ENCODE measurements around the gene PGLYRP4.

The PGLYRP4 gene

GRCh38 chr1:153343811-153344717 is 4.6 kb downstream of the PGLYRP4 start:
- H3K27me3 ChIP-seq (replicated peaks; ENCODE audit: control insufficient read depth, insufficient read depth, low read length): peaks cover 73% of the 10 kb centered on the region
- no peaks in the 10 kb centered on the region for H3K9me3 ChIP-seq (ENCODE audit: control insufficient read depth, low read length)
- no peaks in the 10 kb centered on the region for H3K36me3 ChIP-seq (ENCODE audit: control insufficient read depth, insufficient read depth, low read length, severe bottlenecking)
- no peak for DNase-seq (ENCODE audit: low read depth)
- no peak overlapping the region for H3K4me3 ChIP-seq (ENCODE audit: low read length)
- no peaks in the 10 kb centered on the region for H3K4me1 ChIP-seq (ENCODE audit: control insufficient read depth, insufficient read depth, low read length)
- H3K9ac ChIP-seq (ENCODE audit: low read length): no peak overlapping the region

GRCh38 chr1:153343040-153343681 is 5.5 kb downstream of the PGLYRP4 start:
- no peak overlapping the region for H3K4me3 ChIP-seq (ENCODE audit: low read length)
- H3K36me3 ChIP-seq (ENCODE audit: control insufficient read depth, insufficient read depth, low read length, severe bottlenecking): no peaks in the 10 kb centered on the region
- H3K27me3 ChIP-seq (replicated peaks; ENCODE audit: control insufficient read depth, insufficient read depth, low read length): peaks cover 67% of the 10 kb centered on the region
- H3K9ac ChIP-seq (ENCODE audit: low read length): no peak overlapping the region
- no peaks in the 10 kb centered on the region for H3K4me1 ChIP-seq (ENCODE audit: control insufficient read depth, insufficient read depth, low read length)
- no peaks in the 10 kb centered on the region for H3K9me3 ChIP-seq (ENCODE audit: control insufficient read depth, low read length)
- no peak for DNase-seq (ENCODE audit: low read depth)

DNA sequence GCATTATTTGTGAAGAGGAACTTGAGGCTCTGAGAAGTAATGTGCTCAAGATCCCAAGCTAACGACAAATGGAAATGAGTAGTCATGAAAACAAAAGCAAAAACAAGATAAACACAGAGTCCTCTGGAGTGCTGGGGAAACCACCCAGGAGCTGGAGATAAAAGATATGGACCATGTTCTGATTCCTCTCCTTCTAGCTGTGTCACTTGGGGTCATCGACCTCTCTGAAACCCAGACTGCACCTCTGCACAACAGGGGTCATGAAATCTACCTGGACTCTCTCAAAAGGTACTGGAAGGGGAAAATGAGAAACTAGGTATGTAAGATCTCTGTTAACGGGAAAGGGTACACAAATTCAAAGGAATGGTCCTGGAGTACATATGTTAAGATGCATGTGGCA is 6.5 kb downstream of the PGLYRP4 start:
- no peak overlapping the region for H3K4me3 ChIP-seq (ENCODE audit: low read length)
- DNase-seq (ENCODE audit: low read depth): no peak
- no peaks in the 10 kb centered on the region for H3K9me3 ChIP-seq (ENCODE audit: control insufficient read depth, low read length)
- H3K27me3 ChIP-seq (replicated peaks; ENCODE audit: control insufficient read depth, insufficient read depth, low read length): peaks cover 68% of the 10 kb centered on the region
- no peaks in the 10 kb centered on the region for H3K36me3 ChIP-seq (ENCODE audit: control insufficient read depth, insufficient read depth, low read length, severe bottlenecking)
- no peak overlapping the region for H3K9ac ChIP-seq (ENCODE audit: low read length)
- H3K4me1 ChIP-seq (ENCODE audit: control insufficient read depth, insufficient read depth, low read length): no peaks in the 10 kb centered on the region

GRCh38 chr1:153341431-153341934 is 7.2 kb downstream of the PGLYRP4 start:
- H3K36me3 ChIP-seq (ENCODE audit: control insufficient read depth, insufficient read depth, low read length, severe bottlenecking): no peaks in the 10 kb centered on the region
- H3K4me1 ChIP-seq (ENCODE audit: control insufficient read depth, insufficient read depth, low read length): no peaks in the 10 kb centered on the region
- no peak for DNase-seq (ENCODE audit: low read depth)

GRCh38 chr1:153340356-153340755 is 8.3 kb downstream of the PGLYRP4 start:
- Histone ChIP-seq H3K9ac (ENCODE audit: low read length) (no peak overlapping the region), H3K4me3 (ENCODE audit: low read length) (no peak overlapping the region), H3K27me3 (replicated peaks; ENCODE audit: control insufficient read depth, insufficient read depth, low read length) (peaks cover 53% of the 10 kb centered on the region), H3K9me3 (ENCODE audit: control insufficient read depth, low read length) (no peaks in the 10 kb centered on the region), H3K4me1 (ENCODE audit: control insufficient read depth, insufficient read depth, low read length) (no peaks in the 10 kb centered on the region), H3K36me3 (ENCODE audit: control insufficient read depth, insufficient read depth, low read length, severe bottlenecking) (no peaks in the 10 kb centered on the region)
- no peak for DNase-seq (ENCODE audit: low read depth)

More at GRCh38 chr1:153341431-153341934, 7.2 kb downstream of the PGLYRP4 start:
- H3K27me3 ChIP-seq (replicated peaks; ENCODE audit: control insufficient read depth, insufficient read depth, low read length): peaks cover 63% of the 10 kb centered on the region
- no peak overlapping the region for H3K4me3 ChIP-seq (ENCODE audit: low read length)
- H3K9ac ChIP-seq (ENCODE audit: low read length): no peak overlapping the region
- no peaks in the 10 kb centered on the region for H3K9me3 ChIP-seq (ENCODE audit: control insufficient read depth, low read length)

GRCh38 chr1:153339802-153340201 is 8.8 kb downstream of the PGLYRP4 start:
- H3K9me3 ChIP-seq (ENCODE audit: control insufficient read depth, low read length): no peaks in the 10 kb centered on the region
- DNase-seq (ENCODE audit: low read depth): no peak
- H3K4me1 ChIP-seq (ENCODE audit: control insufficient read depth, insufficient read depth, low read length): no peaks in the 10 kb centered on the region

GRCh38 chr1:153337980-153338853 is 10.4 kb downstream of the PGLYRP4 start:
- Histone ChIP-seq H3K36me3 (ENCODE audit: control insufficient read depth, insufficient read depth, low read length, severe bottlenecking) (no peaks in the 10 kb centered on the region), H3K4me1 (ENCODE audit: control insufficient read depth, insufficient read depth, low read length) (no peaks in the 10 kb centered on the region), H3K27me3 (replicated peaks; ENCODE audit: control insufficient read depth, insufficient read depth, low read length) (peaks cover 39% of the 10 kb centered on the region), H3K9me3 (ENCODE audit: control insufficient read depth, low read length) (no peaks in the 10 kb centered on the region), H3K9ac (ENCODE audit: low read length) (no peak overlapping the region), H3K4me3 (ENCODE audit: low read length) (no peak overlapping the region)
- DNase-seq (ENCODE audit: low read depth): no peak

More at GRCh38 chr1:153339802-153340201, 8.8 kb downstream of the PGLYRP4 start:
- H3K36me3 ChIP-seq (ENCODE audit: control insufficient read depth, insufficient read depth, low read length, severe bottlenecking): no peaks in the 10 kb centered on the region
- peaks cover 53% of the 10 kb centered on the region for H3K27me3 ChIP-seq (replicated peaks; ENCODE audit: control insufficient read depth, insufficient read depth, low read length)
- H3K9ac ChIP-seq (ENCODE audit: low read length): no peak overlapping the region
- no peak overlapping the region for H3K4me3 ChIP-seq (ENCODE audit: low read length)

- H3K9ac ChIP-seq (ENCODE audit: low read length): no peak overlapping the region
- no peaks in the 10 kb centered on the region for H3K36me3 ChIP-seq (ENCODE audit: control insufficient read depth, insufficient read depth, low read length, severe bottlenecking)
- no peaks in the 10 kb centered on the region for H3K4me1 ChIP-seq (ENCODE audit: control insufficient read depth, insufficient read depth, low read length)
- H3K27me3 ChIP-seq (replicated peaks; ENCODE audit: control insufficient read depth, insufficient read depth, low read length): peaks cover 25% of the 10 kb centered on the region
- DNase-seq (ENCODE audit: low read depth): no peak
- peaks cover 3% of the 10 kb centered on the region for H3K9me3 ChIP-seq (ENCODE audit: control insufficient read depth, low read length)
- H3K4me3 ChIP-seq (ENCODE audit: low read length): no peak overlapping the region
These were observed 12.0 kb downstream of the PGLYRP4 start for GRCh38 chr1:153336650-153337049.

- no peaks in the 10 kb centered on the region for H3K36me3 ChIP-seq (ENCODE audit: control insufficient read depth, insufficient read depth, low read length, severe bottlenecking)
- peaks cover 13% of the 10 kb centered on the region for H3K27me3 ChIP-seq (replicated peaks; ENCODE audit: control insufficient read depth, insufficient read depth, low read length)
- H3K9ac ChIP-seq (ENCODE audit: low read length): no peak overlapping the region
- H3K9me3 ChIP-seq (ENCODE audit: control insufficient read depth, low read length): peaks cover 4% of the 10 kb centered on the region
- DNase-seq (ENCODE audit: low read depth): no peak
- no peak overlapping the region for H3K4me3 ChIP-seq (ENCODE audit: low read length)
- no peaks in the 10 kb centered on the region for H3K4me1 ChIP-seq (ENCODE audit: control insufficient read depth, insufficient read depth, low read length)
These were observed 14.7 kb downstream of the PGLYRP4 start for GRCh38 chr1:153333902-153334301.

DNA sequence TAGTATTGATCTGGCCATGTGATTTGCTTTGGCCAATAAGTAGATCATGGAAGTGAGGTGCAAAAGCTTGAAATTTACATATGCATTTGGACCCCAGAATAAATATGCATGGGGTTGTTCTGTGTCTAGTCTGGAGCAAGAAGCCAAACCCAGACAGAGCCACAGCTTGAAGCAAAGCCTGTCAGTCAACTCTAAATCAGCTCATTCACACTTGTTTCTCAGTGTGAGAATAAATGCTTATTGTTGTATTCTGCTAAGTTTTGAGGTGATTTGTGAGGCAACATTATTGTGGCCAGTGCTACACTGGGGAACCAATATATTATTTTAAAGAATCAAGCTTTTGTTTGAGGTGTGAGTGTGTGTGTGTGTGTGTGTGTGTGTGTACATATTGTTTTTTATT is 23.7 kb downstream of the PGLYRP4 start:
- Histone ChIP-seq H3K4me1 (ENCODE audit: control insufficient read depth, insufficient read depth, low read length) (no peaks in the 10 kb centered on the region), H3K9ac (ENCODE audit: low read length) (no peak overlapping the region), H3K27me3 (replicated peaks; ENCODE audit: control insufficient read depth, insufficient read depth, low read length) (no peaks in the 10 kb centered on the region), H3K36me3 (ENCODE audit: control insufficient read depth, insufficient read depth, low read length, severe bottlenecking) (no peaks in the 10 kb centered on the region), H3K9me3 (ENCODE audit: control insufficient read depth, low read length) (peaks cover 40% of the 10 kb centered on the region), H3K4me3 (ENCODE audit: low read length) (no peak overlapping the region)
- no peak for DNase-seq (ENCODE audit: low read depth)

- H3K9ac ChIP-seq (ENCODE audit: low read length): no peak overlapping the region
- H3K36me3 ChIP-seq (ENCODE audit: control insufficient read depth, insufficient read depth, low read length, severe bottlenecking): no peaks in the 10 kb centered on the region
- no peaks in the 10 kb centered on the region for H3K27me3 ChIP-seq (replicated peaks; ENCODE audit: control insufficient read depth, insufficient read depth, low read length)
- H3K4me3 ChIP-seq (ENCODE audit: low read length): no peak overlapping the region
- DNase-seq (ENCODE audit: low read depth): no peak
- peaks cover 40% of the 10 kb centered on the region for H3K9me3 ChIP-seq (ENCODE audit: control insufficient read depth, low read length)
- no peaks in the 10 kb centered on the region for H3K4me1 ChIP-seq (ENCODE audit: control insufficient read depth, insufficient read depth, low read length)
These were observed 26.1 kb downstream of the PGLYRP4 start for GRCh38 chr1:153322568-153322967.

Data from adipocyte (in vitro differentiated cells).